GM21447 (cell line): ENCODE measurements around the gene GID8.

Experiments
- ATAC-seq: cut with Tn5 transposase; IDR thresholded peaks from one replicate; pipeline ENCODE4 v1.9.1; 2021; ENCODE audit not compliant: unreplicated experiment

Gene GID8

GRCh38 chr20:62982124-62983075, 44.5 kb downstream of the GID8 start:
- ATAC-seq, result no peak

DNA sequence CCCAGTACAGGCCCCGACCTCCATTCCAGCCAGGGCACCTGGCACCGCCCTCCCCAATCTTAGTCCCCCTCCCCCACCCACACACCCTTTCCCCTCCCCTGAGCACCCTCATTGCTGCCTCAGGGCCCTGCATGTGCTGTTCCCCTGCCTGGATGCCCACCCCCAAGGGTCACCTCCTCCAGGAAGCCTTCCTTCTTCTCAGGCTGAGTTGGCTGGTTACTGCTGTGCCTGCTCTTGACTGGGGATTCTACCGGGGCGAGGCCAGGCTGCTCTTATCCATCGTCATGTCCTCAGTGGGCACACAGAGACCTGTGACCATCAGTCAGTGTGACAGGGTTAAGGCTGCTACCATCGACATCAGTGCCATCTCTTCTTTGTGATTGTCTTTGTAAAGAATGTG, 45.3 kb downstream of the GID8 start:
- no peak for ATAC-seq

DNA sequence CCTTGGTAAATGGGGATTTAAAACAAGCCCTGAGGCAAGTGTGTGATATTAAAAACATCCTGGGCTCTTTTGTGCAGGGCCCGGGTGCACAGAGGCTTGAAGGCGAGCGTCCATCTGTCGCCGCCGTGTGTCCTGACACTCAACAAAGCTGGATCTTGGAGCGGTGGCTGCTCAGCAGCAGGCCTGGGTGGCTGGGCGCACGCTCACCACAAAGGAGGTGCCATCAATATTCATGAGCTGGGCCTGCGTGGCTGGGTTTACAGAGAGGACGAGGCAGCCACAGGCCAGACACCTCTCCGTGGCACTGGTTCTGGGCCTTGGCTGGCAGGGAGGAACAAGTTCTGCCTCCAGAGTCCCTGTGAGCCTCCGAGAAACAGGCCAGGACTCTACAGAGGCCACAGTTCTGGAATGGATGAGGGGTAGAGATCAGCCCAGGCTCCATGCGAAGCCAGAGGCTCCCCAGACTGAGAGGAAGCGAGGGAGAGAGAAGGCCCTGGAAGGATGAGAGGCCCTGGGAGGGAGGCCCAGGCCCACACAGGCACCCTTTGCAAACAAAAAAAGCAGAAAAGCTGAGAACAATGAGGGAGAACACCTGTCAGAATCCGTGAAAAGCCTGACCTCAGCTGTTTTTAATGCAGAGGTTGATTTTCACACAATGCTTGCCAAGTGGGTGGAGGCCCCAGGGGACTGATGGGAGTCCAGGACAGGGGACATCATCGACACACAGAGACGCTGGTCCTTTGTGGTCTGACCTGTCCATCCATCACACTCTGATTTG, 46.9 kb downstream of the GID8 start:
- ATAC-seq, result no peak

DNA sequence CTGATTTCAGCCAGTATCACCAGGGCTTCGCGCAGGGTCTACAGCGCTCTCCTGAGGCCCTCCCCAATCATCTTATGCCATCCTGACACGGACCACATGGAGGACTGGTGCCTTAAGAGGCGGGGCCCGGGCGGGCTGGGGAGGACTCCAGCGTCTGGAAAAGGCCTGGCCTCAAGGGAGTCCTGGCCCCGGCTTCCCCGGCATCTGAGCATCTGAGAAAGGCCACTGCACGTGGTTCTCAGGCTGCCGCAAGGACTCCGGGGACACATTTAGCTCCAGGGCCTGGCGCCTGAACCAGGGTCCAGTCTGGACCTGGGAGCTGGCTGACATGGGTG, 47.5 kb downstream of the GID8 start:
- ATAC-seq, result no peak

- ATAC-seq, result no peak
Measured at GRCh38 chr20:62986257-62986800, 48.4 kb downstream of the GID8 start.

- ATAC-seq, result no peak
Measured at GRCh38 chr20:62987114-62987513, 49.2 kb downstream of the GID8 start.

GRCh38 chr20:62989201-62989601, 51.3 kb downstream of the GID8 start:
- no peak for ATAC-seq

DNA sequence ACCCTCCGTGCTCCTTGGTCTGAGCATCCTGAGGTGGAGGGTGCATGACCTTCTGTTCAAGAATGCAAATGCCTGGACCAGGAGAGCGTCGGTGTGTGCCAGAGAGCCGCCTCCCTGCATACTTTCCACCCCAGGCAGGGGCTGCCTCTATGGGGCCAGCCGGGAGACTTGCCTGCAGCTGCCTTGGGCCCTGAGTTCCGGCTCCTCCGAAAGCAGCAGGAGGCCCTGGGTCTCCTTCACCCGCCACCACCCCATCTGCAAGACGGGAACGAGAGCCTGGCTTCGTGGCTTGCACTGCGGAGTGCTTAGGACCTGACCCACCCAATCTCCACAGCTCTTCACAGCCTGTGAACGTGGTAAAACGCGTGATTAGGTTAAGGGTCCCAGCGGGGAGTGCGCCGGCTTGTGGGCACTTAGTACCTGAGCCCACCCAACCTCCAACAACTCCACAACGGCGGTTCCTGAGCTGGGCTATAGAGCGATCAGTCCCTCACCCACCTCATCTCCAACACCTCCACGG, 52.4 kb downstream of the GID8 start:
- no peak for ATAC-seq

DNA sequence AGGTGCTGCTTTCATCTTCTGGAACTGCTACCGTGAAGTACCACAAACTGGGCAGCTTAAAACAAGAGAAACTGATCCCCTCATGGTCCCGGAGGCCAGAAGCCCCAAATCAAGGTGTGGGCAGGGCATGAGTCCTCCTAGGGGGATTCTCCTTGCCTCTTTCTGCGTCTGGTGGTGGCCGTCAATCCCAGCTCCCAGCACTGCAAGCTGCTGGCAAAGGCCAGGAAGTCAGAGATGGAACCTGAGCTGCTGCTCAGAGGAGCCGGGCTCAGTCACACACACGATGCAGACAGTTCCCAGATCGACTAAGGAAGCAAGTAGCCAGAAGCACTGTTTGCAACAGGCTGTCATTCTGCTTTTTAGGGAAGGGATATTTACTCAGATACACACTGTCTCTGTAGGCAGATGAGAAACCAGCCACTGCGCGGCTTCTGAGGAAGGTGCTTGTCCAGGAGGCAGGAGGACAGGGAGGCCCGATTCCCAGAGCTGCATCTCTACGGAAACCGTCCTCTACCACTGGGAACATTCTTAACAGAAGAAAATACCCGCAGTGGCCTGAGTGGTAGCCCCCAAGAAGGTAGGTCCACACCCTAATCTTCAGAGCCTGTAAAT, 53.4 kb downstream of the GID8 start:
- no peak for ATAC-seq

DNA sequence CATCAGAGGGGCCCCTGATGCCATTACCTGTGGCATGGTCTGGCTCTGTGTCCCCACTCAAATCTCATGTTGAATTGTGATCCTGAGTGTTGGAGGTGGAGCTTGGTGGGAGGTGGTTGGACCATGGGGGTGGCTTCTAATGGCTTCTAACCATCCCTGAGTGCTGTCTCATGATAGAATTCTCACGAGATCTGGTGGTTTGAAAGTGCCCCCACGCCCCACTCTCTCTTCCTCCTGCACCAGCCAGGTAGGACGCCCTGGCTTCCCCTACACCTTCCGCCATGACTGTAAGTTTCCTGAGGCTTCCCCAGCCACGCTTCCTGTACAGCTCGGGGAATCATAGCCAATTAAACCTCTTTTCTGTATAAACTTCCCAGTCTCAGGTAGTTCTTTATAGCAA, 53.9 kb downstream of the GID8 start:
- no peak for ATAC-seq

- no peak for ATAC-seq
Measured at GRCh38 chr20:62993856-62994494, 56.0 kb downstream of the GID8 start.

DNA sequence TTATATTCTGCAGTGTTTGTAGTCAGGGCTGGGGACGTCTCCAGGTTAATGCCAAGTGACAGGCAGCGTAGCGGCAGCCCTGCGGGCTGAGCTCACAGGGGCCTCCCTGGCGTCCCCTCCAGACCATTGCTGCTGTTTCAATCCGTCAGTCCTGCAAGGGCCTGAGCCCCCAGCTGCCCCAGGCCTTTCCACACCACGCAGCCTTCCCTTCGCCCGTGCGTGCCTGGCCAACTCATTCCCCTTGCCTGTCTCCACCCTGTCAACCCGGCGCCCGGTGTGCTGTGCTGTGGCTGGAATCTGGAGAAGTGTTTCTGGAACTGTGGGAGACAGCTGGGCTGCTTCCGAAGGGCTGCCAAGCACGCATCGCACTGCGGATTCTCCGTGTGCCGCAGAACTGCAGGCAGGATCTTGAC, 56.9 kb downstream of the GID8 start:
- no peak for ATAC-seq

DNA sequence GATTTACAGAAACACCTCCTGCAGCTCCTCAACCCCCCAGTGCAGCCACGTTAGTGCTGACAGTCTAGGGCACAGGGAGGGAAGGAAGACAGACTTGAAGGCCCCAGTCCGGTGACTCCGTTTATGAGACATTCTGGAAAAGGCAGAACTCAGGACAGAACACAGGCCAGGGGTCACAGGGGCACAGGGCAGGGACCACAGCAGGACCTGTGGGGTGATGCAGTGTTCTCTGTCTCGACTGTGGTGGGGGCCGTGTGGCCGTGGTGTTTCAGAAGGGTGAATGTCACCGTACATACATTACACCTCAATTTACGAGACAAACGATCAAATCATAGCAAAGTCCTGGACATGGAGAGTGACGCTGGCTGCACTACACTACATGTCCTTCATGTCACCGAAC, 57.5 kb downstream of the GID8 start:
- no peak for ATAC-seq

DNA sequence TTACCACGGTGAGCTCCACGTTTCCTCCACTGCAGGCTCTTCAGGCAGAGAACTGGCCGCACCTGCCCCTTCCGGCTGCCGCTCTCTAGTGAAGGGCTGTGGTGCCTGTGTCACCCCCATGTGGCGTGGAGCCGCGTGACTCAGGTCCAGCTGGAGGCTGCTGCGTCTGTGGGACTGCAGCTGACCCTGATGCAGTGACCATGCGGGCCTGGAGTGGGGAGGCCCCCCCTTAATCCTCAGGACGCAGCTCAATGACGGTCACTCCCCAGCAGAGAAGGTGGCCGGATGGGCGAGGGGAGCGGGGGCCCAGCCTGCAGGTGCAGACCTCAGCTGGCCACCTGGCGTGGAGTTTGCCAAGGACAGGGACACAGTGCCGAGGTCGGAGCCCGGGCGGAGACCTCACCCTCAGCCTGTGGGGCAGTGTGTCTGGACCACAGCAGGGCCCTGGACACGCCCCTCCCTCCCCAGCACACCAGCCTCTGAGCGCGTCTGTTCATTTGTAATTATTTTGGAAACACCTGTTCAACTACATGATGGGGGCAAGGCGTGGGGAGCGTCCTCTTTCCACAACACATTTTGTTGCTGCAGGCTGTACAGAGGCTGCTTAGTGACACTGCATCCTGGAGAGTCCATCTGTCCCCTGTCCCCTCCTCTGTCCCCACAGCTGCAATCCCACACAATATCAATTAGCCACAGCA, 58.1 kb downstream of the GID8 start:
- no peak for ATAC-seq

GRCh38 chr20:62996596-62996982, 58.6 kb downstream of the GID8 start:
- no peak for ATAC-seq

DNA sequence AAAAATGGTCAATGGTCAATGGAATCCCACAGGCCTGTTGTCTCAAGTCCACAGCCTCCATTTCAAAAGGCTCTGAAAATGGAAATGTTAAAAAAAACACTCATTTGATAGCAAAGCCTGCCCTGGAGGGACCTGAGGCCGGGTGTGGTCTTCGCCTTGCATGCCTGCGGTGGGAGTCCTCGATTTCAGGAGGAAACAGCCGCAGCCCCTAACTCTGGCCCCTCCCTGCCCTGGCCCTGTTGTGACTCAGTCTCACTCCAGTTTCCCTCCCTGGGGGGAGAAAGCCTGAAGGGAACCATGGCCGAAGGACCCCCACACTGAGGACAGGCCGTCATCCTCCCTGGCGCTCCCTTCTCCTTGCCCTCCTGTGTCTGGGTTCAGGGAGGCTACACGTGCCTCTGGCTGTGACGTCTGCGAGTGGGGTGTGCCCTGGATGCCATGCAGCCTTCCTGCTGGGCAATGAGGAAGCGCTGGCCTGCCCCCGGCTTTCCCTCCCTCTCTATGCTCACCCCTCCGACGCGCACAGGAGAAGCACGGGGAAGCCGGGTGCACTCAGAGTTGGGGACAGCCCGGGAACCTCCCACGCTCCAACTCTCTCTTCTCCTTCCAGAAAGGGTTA, 59.6 kb downstream of the GID8 start:
- ATAC-seq, result no peak
